Ramos (cell line): ENCODE data around the gene PPARG.

Experiments used
- in situ Hi-C: fragments of 300-500 bp; cut with MboI; formaldehyde crosslinking; loops from one replicate; pipeline ENCODE4 v1.14.3; 2022; ENCODE audit warnings: low sequenced_read_pairs; ENCODE audit not compliant: unreplicated experiment

The PPARG gene

GRCh38 chr3:12339701-12340480, 51.0 kb downstream of the PPARG start:
- in situ Hi-C loops = no loop called here

GRCh38 chr3:12340506-12340905, 51.6 kb downstream of the PPARG start:
- in situ Hi-C loops = no loop called here

DNA sequence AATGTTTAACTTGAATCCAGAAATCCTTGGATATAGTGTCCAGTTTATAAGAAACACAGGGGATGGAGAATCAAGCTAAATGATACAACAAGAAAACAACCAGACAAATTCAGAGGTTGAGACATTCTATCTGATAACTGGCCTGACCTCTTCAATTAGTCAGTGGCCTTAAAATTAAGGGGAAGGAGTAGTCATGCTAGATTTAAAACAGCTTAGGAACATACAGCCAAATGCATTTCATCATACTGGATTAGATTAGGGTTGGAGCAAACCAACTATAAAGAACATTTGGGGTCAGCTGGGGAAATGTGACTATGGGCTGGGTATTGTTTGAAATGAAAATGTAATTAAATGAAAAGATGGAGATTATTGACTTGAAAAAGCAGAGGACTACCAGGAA, 53.3 kb downstream of the PPARG start:
- in situ Hi-C loops = no loop called here

GRCh38 chr3:12343047-12343501, 54.2 kb downstream of the PPARG start:
- in situ Hi-C loops = no loop called here

GRCh38 chr3:12345141-12345561, 56.3 kb downstream of the PPARG start:
- in situ Hi-C loops = no loop called here

DNA sequence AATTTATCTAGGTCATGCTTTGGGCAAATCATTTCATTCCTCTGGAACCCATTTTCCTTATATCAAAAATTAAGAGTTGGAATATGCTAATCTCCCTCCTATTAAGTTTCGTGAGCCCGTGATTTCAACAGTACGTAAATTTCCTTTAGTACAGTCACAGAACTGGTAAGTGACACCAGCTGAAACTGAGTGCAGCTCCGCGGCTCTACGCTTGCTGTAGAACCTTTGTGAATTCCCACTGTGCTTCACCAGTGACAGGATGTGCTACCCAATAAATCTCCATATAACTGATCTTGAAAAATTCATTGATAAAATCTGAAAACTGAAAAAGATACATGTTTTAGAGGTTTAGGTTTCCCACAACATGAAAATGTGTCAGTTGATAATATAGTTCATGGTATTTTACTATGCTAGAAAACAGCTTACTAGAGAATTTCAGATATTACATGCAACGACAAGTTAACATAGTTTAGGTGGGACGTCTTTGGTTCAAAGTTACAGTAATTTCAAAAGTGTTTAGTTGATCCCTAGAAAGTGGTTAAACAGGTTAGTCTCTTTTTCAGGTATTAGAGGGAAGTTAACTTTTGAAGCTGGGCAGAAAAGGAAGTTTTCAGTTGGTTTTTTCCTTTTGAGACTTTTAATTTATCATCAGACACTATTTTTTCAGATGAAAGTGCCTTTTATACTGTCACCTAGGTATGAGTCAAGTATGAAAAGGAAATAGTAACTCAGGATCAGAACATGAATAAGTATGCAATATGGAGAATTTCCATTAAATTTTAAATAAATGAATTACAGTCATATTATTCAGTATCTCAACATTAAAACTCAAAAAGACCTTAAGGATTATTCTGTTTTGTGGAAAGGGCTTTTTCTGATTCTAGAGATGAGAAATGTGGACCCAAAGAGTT, 57.0 kb downstream of the PPARG start:
- in situ Hi-C loops = no loop called here

DNA sequence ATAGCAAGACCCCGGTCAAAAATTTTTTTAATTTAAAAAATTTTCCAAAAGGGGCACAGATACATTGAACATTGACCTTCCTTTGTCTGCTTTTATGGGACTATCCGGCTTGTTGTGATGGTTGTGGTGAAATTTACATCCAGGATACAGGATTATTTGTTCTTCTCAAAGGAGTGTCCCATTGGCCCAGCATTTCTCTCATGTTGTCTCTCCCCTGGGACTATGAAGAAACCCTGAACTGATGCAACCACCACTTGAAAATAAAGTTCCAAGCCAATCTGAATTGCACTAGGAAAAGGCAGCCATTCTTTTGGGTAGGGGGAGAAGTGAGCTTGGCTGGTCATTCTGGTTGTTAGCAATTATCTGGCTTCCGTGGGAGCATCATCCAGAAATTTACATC, 58.4 kb downstream of the PPARG start:
- in situ Hi-C loops = no loop called here

- in situ Hi-C loops = no loop called here
Measured at GRCh38 chr3:12349895-12350811, 61.3 kb downstream of the PPARG start.

GRCh38 chr3:12351145-12351544, 62.3 kb downstream of the PPARG start:
- in situ Hi-C loops = no loop called here

DNA sequence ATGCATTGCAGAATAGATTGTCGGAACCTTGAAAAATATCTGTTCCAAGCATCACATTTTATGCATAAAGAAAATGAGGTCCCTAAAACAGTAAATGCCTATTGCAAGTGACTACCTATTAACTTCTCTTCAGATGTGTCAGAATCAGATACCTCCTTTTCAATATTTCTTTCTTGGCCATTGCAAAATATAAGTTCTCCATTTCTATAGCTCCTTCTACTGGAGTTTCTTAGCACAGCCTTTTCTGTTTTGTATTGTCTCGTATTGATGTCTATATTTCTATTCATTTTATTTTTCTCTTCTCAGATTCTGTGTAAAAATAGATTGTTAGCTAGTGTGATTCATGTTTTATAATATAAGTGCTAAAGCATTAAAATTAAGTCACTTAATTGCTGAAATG, 63.4 kb downstream of the PPARG start:
- in situ Hi-C loops = no loop called here

- in situ Hi-C loops = no loop called here
Measured at GRCh38 chr3:12352755-12353154, 63.9 kb downstream of the PPARG start.

DNA sequence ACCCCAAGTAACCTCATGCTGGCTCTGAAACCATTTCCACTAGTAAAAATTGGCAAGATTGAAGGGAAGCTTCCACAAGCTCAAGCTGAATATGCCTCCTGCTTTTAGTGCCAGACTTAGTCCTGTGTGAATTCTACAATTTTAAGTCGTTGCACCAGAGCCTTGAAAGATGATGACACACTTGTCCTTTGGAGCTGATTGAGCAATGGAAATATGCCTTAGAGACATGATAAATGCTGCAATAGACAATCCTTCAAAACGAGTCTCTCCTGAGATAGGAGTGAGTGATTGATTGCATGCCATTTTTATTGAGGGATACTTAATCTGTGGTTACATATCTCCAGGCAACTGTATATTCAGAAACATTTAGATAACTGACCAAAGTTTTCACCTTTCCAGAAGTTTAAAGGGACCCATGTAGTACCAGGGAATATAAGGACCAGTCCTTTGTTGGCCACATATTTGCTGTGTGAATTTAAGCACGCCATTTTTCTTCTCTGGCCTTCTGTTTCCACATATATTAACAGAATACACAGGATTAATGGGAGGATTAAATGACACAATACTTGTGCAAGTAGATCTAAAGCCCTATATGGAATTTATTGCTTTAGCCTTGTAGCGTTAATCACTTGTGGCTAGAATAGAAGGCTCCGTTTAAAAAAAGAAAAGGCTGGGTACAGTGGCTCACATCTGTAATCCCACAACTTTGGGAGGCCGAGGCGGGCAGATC, 65.1 kb downstream of the PPARG start:
- in situ Hi-C loops = no loop called here

DNA sequence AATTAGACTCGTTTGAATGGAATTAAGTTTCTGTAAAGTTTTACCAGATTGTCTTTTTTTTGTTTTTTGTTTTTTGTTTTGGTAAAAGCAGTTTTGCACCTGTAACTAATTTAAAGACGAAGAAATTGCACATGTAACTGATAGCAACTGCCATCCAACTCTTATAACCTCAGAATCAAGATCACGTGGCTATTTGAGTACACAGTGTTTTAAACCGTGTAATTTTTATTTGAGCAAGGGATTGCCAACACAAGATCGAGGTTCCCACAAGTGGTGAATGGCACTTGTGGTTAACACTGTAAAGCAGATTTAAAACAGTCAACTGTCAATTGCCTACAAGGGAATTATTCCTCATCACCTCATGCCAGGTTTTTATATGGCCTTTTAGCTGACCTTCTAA, 67.3 kb downstream of the PPARG start:
- in situ Hi-C loops = no loop called here

DNA sequence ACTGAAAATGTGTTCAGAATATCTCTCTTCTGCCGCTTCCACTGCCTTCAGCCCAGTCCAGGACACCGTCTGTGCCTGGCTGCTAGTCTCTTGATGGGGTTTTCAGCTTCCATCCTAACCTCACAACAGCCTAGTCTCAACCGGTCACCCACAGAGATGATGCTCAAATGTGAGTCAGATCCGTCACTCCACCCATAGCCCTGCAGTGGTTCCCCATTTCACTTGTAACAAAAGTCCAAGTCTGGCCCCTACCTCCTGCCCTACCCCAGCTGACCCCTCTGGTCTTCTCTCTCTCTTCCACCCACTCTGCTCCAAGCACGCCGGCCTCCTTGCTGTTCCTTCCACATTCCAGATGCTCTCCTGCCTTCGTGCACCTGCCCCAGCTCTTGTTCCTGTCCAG, 68.1 kb downstream of the PPARG start:
- in situ Hi-C loops = no loop called here

GRCh38 chr3:12357456-12357855, 68.6 kb downstream of the PPARG start:
- in situ Hi-C loops = no loop called here

DNA sequence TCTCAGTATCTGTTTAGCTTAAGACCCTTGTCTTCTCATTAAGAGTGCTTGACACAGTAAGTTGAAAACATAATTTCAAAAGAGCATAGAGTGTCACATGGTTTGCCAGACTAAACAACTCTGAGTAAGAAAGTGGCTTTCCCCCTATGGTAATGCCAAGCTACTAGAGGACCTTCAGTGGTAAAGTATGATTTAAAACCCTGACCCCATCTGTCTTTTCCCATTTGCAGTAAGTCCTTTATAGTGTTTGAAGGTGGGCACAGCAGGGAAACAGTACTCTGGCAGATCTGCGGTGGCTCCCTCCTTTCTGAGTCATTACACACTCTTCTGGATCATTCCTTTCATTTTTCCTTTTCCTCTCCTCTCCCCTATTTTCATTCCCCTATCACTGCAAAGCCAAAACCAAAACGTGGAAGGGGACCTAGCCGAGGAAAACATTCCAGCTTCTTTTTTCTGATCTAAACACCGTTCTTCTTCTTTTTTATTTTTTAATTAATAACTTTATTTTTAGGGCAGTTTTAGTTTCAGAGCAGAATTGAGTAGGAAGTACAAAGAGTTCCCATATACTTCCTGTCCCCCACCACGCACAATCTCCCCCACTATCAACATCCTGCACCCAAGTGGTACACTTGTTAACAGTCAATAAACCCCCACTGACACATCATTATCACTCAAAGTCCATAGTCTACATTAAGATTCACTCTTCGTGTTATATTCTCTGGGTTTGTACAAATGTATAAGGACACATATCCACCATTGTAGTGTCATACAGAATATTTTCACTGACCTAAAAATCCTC, 74.7 kb downstream of the PPARG start:
- in situ Hi-C loops = no loop called here

DNA sequence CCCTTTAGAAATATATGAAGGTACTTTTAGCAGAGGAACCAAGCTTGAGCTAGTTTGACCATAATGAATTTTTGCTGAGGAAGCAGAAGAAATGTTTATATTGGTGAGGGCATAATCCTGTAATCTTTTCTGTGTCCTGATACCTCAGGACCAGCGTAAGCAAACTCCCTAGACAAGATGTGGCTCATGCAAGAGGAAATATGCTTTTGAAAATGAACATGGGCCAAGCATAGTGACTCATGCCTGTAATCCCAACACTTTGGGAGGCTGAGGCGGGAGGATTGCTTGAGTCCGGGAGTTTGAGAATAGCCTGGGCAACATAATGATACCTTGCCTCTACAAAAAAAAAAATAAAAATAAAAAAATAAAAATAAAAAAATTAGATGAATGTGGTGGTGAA, 78.5 kb downstream of the PPARG start:
- in situ Hi-C loops = no loop called here

GRCh38 chr3:12369029-12369428, 80.2 kb downstream of the PPARG start:
- in situ Hi-C loops = no loop called here

- in situ Hi-C loops = no loop called here
Measured at GRCh38 chr3:12369598-12369997, 80.7 kb downstream of the PPARG start.
